ENCODE data around the gene AKR1B1. TPM values are rescaled to one million over a fixed set of nuclear protein-coding genes. Genes with fewer than 3 reads are reported as not detected.
A peak's percentile ranks its signal among the peaks of the same experiment; 100 is the strongest.

AKR1B1 gene
- total and polyA plus RNA-seq, 2 donors (not counting 1 experiment from before 2014, with no cell fraction given) = 170 to 213 TPM

- Histone ChIP-seq H3K27ac (ENCODE audit: insufficient read depth, low read length) (no peak overlapping the region), H3K4me1 (ENCODE audit: control insufficient read depth, extremely low read depth, insufficient read depth, low read length) (peaks cover 5% of the 10 kb centered on the region), H3K79me2 (ENCODE audit: control insufficient read depth, insufficient read depth, low read length) (no peaks in the 10 kb centered on the region), H2AFZ (ENCODE audit: low read length) (no peak overlapping the region), H4K20me1 (ENCODE audit: control insufficient read depth, extremely low read depth, insufficient read depth, low read length) (no peaks in the 10 kb centered on the region), H3K9me3 (ENCODE audit: control insufficient read depth, insufficient read depth, low read depth, low read length) (no peaks in the 10 kb centered on the region), H3K9ac (ENCODE audit: insufficient read depth, low read length) (no peak overlapping the region), H3K4me3 (replicated peaks in 1 of 4; ENCODE audit: control extremely low read depth in 1 of 4, insufficient read depth in 1 of 4, low read depth in 3 of 4, low read length in 4 of 4) (no peak overlapping the region), H3K27me3 (ENCODE audit: control insufficient read depth, insufficient read depth, low read length) (no peaks in the 10 kb centered on the region), H3K36me3 (ENCODE audit: control insufficient read depth, insufficient read depth, low read length) (no peaks in the 10 kb centered on the region), H3K4me2 (ENCODE audit: extremely low read depth, insufficient read depth, low read length) (no peak overlapping the region)
- TF ChIP-seq EZH2 (IDR thresholded peaks at IDR 0.05; ENCODE audit: low read length, missing control alignments) (no peak), CTCF (conservative IDR thresholded peaks at IDR 0.05 in 1 of 2, IDR thresholded peaks at IDR 0.05 in 1 of 2; ENCODE audit: low read depth in 1 of 2, low read length in 2 of 2) (no peak)
- DNase-seq (ENCODE audit: low read depth in 2 of 2) = no peak
Measured at GRCh38 chr7:134481167-134481566, 22.3 kb upstream of the AKR1B1 start.

- Histone ChIP-seq H3K9ac (ENCODE audit: insufficient read depth, low read length) (no peak overlapping the region), H3K36me3 (ENCODE audit: control insufficient read depth, insufficient read depth, low read length) (no peaks in the 10 kb centered on the region), H3K9me3 (ENCODE audit: control insufficient read depth, insufficient read depth, low read depth, low read length) (no peaks in the 10 kb centered on the region), H3K4me3 (replicated peaks in 1 of 4; ENCODE audit: control extremely low read depth in 1 of 4, insufficient read depth in 1 of 4, low read depth in 3 of 4, low read length in 4 of 4) (no peak overlapping the region), H3K4me2 (ENCODE audit: extremely low read depth, insufficient read depth, low read length) (peak overlapping the region; percentile 58), H3K27me3 (ENCODE audit: control insufficient read depth, insufficient read depth, low read length) (no peaks in the 10 kb centered on the region), H3K27ac (ENCODE audit: insufficient read depth, low read length) (no peak overlapping the region), H2AFZ (ENCODE audit: low read length) (no peak overlapping the region), H3K79me2 (ENCODE audit: control insufficient read depth, insufficient read depth, low read length) (no peaks in the 10 kb centered on the region), H3K4me1 (ENCODE audit: control insufficient read depth, extremely low read depth, insufficient read depth, low read length) (peaks cover 5% of the 10 kb centered on the region), H4K20me1 (ENCODE audit: control insufficient read depth, extremely low read depth, insufficient read depth, low read length) (no peaks in the 10 kb centered on the region)
- DNase-seq (ENCODE audit: low read depth in 2 of 2) = peak; percentile 49 to 65
- TF ChIP-seq CTCF (conservative IDR thresholded peaks at IDR 0.05 in 1 of 2, IDR thresholded peaks at IDR 0.05 in 1 of 2; ENCODE audit: low read depth in 1 of 2, low read length in 2 of 2) (no peak), EZH2 (IDR thresholded peaks at IDR 0.05; ENCODE audit: low read length, missing control alignments) (no peak)
Measured at GRCh38 chr7:134480730-134481129, 21.8 kb upstream of the AKR1B1 start.

- no peak overlapping the region for H3K4me3 ChIP-seq (replicated peaks in 1 of 4; ENCODE audit: control extremely low read depth in 1 of 4, insufficient read depth in 1 of 4, low read depth in 3 of 4, low read length in 4 of 4)
- no peaks in the 10 kb centered on the region for H3K9me3 ChIP-seq (ENCODE audit: control insufficient read depth, insufficient read depth, low read depth, low read length)
- H3K79me2 ChIP-seq (ENCODE audit: control insufficient read depth, insufficient read depth, low read length) = no peaks in the 10 kb centered on the region
- no peak for DNase-seq (ENCODE audit: low read depth in 2 of 2)
- no peaks in the 10 kb centered on the region for H3K27me3 ChIP-seq (ENCODE audit: control insufficient read depth, insufficient read depth, low read length)
- H3K27ac ChIP-seq (ENCODE audit: insufficient read depth, low read length) = no peak overlapping the region
- H3K4me1 ChIP-seq (ENCODE audit: control insufficient read depth, extremely low read depth, insufficient read depth, low read length) = peaks cover 5% of the 10 kb centered on the region
- no peaks in the 10 kb centered on the region for H4K20me1 ChIP-seq (ENCODE audit: control insufficient read depth, extremely low read depth, insufficient read depth, low read length)
- no peak overlapping the region for H2AFZ ChIP-seq (ENCODE audit: low read length)
- TF ChIP-seq EZH2 (IDR thresholded peaks at IDR 0.05; ENCODE audit: low read length, missing control alignments) (no peak), CTCF (conservative IDR thresholded peaks at IDR 0.05 in 1 of 2, IDR thresholded peaks at IDR 0.05 in 1 of 2; ENCODE audit: low read depth in 1 of 2, low read length in 2 of 2) (no peak)
- no peak overlapping the region for H3K4me2 ChIP-seq (ENCODE audit: extremely low read depth, insufficient read depth, low read length)
- no peak overlapping the region for H3K9ac ChIP-seq (ENCODE audit: insufficient read depth, low read length)
- no peaks in the 10 kb centered on the region for H3K36me3 ChIP-seq (ENCODE audit: control insufficient read depth, insufficient read depth, low read length)
Measured at GRCh38 chr7:134480202-134480601, 21.3 kb upstream of the AKR1B1 start.
